Mesothelial cell of epicardium (in vitro differentiated cells): ENCODE measurements around the gene RNF187. TPM values are rescaled to one million over a fixed set of nuclear protein-coding genes. Genes with fewer than 3 reads are reported as not detected.

Experiments used
- DNase-seq, 2 experiments: peaks; one replicate each; pipeline ENCODE4 v3.0.0; 2021; ENCODE audit warnings: low spot score in 2 of 2; ENCODE audit not compliant: unreplicated experiment in 2 of 2
- H3K27ac Mint-ChIP-seq: 2 replicates; pipeline ENCODE4 v1.8.0; 2021; ENCODE audit warnings: mixed read lengths
- H3K27me3 Mint-ChIP-seq: 2 replicates; pipeline ENCODE4 v1.8.0; 2021; ENCODE audit warnings: low read depth, mixed read lengths
- H3K36me3 Mint-ChIP-seq: 2 replicates; pipeline ENCODE4 v1.8.0; 2021; ENCODE audit warnings: mixed read lengths
- H3K4me1 Mint-ChIP-seq: 2 replicates; pipeline ENCODE4 v1.8.0; 2021; ENCODE audit warnings: mixed read lengths
- H3K4me3 Mint-ChIP-seq: 2 replicates; pipeline ENCODE4 v1.8.0; 2021; ENCODE audit warnings: mild to moderate bottlenecking, moderate library complexity, mixed read lengths
- H3K9me3 Mint-ChIP-seq: 2 replicates; pipeline ENCODE4 v1.8.0; 2021; ENCODE audit warnings: mixed read lengths
- CTCF ChIP-seq: fragments of 200-600 bp; sonication (generic); IDR thresholded peaks from one replicate; pipeline ENCODE4 v1.5.0; 2021; ENCODE audit warnings: antibody characterized with exemption; ENCODE audit not compliant: unreplicated experiment
- total RNA-seq: library from RNA; stranded (reverse); gene quantifications from 3 replicates; pipeline ENCODE4 v1.2.1, GENCODE V29; 2021

The RNF187 gene
- total RNA-seq, 1 donor from 2014 or later: 85.1 TPM

GRCh38 chr1:228472655-228473054 lies 14.5 kb upstream of the RNF187 start:
- H3K27me3 Mint-ChIP-seq: peaks cover 26% of the 10 kb centered on the region
- no peak overlapping the region for H3K27ac Mint-ChIP-seq
- no peak overlapping the region for H3K4me3 Mint-ChIP-seq
- no peak for DNase-seq
- H3K4me1 Mint-ChIP-seq: no peaks in the 10 kb centered on the region
- H3K9me3 Mint-ChIP-seq: no peaks in the 10 kb centered on the region
- H3K36me3 Mint-ChIP-seq: no peaks in the 10 kb centered on the region
- no peak for TF ChIP-seq CTCF

- Mint-ChIP-seq H3K27me3 (peaks cover 20% of the 10 kb centered on the region), H3K9me3 (no peaks in the 10 kb centered on the region), H3K27ac (no peak overlapping the region), H3K4me3 (no peak overlapping the region), H3K36me3 (no peaks in the 10 kb centered on the region), H3K4me1 (no peaks in the 10 kb centered on the region)
- TF ChIP-seq CTCF: no peak
- no peak for DNase-seq
Measured at GRCh38 chr1:228474507-228474906, 12.7 kb upstream of the RNF187 start.

- no peak overlapping the region for H3K4me3 Mint-ChIP-seq
Measured at GRCh38 chr1:228475812-228476211, 11.4 kb upstream of the RNF187 start.

GRCh38 chr1:228477263-228477662 lies 9.9 kb upstream of the RNF187 start:
- TF ChIP-seq CTCF: no peak
- peaks cover 34% of the 10 kb centered on the region for H3K27me3 Mint-ChIP-seq
- no peaks in the 10 kb centered on the region for H3K4me1 Mint-ChIP-seq
- H3K9me3 Mint-ChIP-seq: no peaks in the 10 kb centered on the region
- no peaks in the 10 kb centered on the region for H3K36me3 Mint-ChIP-seq
- no peak overlapping the region for H3K4me3 Mint-ChIP-seq
- no peak for DNase-seq
- H3K27ac Mint-ChIP-seq: no peak overlapping the region

More at GRCh38 chr1:228475812-228476211, 11.4 kb upstream of the RNF187 start:
- DNase-seq: no peak
- TF ChIP-seq CTCF: no peak
- no peaks in the 10 kb centered on the region for H3K36me3 Mint-ChIP-seq
- no peaks in the 10 kb centered on the region for H3K4me1 Mint-ChIP-seq
- peaks cover 28% of the 10 kb centered on the region for H3K27me3 Mint-ChIP-seq
- no peak overlapping the region for H3K27ac Mint-ChIP-seq
- no peaks in the 10 kb centered on the region for H3K9me3 Mint-ChIP-seq

- Mint-ChIP-seq H3K4me3 (no peak overlapping the region), H3K27me3 (peaks cover 39% of the 10 kb centered on the region), H3K4me1 (no peaks in the 10 kb centered on the region), H3K27ac (no peak overlapping the region), H3K36me3 (no peaks in the 10 kb centered on the region), H3K9me3 (no peaks in the 10 kb centered on the region)
- TF ChIP-seq CTCF: no peak
- no peak for DNase-seq
Measured at GRCh38 chr1:228478326-228478725, 8.9 kb upstream of the RNF187 start.
